Hepatocyte (in vitro differentiated cells): ENCODE results near the gene MRPL22. TPM values are rescaled to one million over a fixed set of nuclear protein-coding genes. Genes with fewer than 3 reads are reported as not detected.

Experiments
- DNase-seq: peaks from one replicate; pipeline ENCODE4 v3.0.0-alpha.2; 2016; ENCODE audit warnings: low spot score
- H2AFZ ChIP-seq: fragments of 200-600 bp; sonication (generic); 2 replicates; pipeline ENCODE4 v1.6.0; 2016; ENCODE audit warnings: antibody characterized with exemption, mild to moderate bottlenecking
- H3K27ac ChIP-seq: fragments of 200-600 bp; sonication (generic); 2 replicates; pipeline ENCODE4 v1.5.1; 2016; ENCODE audit warnings: mild to moderate bottlenecking
- H3K27me3 ChIP-seq: fragments of 200-600 bp; sonication (generic); 2 replicates; pipeline ENCODE4 v1.6.1; 2016
- H3K36me3 ChIP-seq: fragments of 200-600 bp; sonication (generic); replicated peaks from 2 replicates; pipeline ENCODE4 v1.5.1; 2016; ENCODE audit warnings: low read depth; ENCODE audit not compliant: insufficient read depth
- H3K4me1 ChIP-seq: fragments of 200-600 bp; sonication (generic); 2 replicates; pipeline ENCODE4 v1.5.1; 2016; ENCODE audit warnings: mild to moderate bottlenecking, moderate library complexity; ENCODE audit not compliant: insufficient read depth
- H3K4me2 ChIP-seq: fragments of 200-600 bp; sonication (generic); 2 replicates; pipeline ENCODE4 v1.6.0; 2016
- H3K4me3 ChIP-seq: fragments of 200-600 bp; sonication (generic); 2 replicates; pipeline ENCODE4 v1.5.1; 2016; ENCODE audit warnings: mild to moderate bottlenecking
- H3K79me2 ChIP-seq: fragments of 200-600 bp; sonication (generic); 2 replicates; pipeline ENCODE4 v1.6.0; 2017; ENCODE audit warnings: mild to moderate bottlenecking
- H3K9me2 ChIP-seq: fragments of 200-600 bp; sonication (generic); replicated peaks from 2 replicates; pipeline ENCODE4 v1.6.0; 2017; ENCODE audit warnings: mild to moderate bottlenecking; ENCODE audit not compliant: insufficient read depth
- H3K9me3 ChIP-seq: fragments of 200-600 bp; sonication (generic); 2 replicates; pipeline ENCODE4 v1.5.1; 2016; ENCODE audit warnings: low read depth, mild to moderate bottlenecking
- H4K20me1 ChIP-seq: fragments of 200-600 bp; sonication (generic); 2 replicates; pipeline ENCODE4 v1.6.0; 2016; ENCODE audit warnings: mild to moderate bottlenecking; ENCODE audit not compliant: insufficient read depth, poor library complexity, severe bottlenecking
- CTCF ChIP-seq: fragments of 200-600 bp; sonication (generic); IDR thresholded peaks from 2 replicates; pipeline ENCODE4 v1.5.1; 2016; ENCODE audit warnings: antibody characterized with exemption, mild to moderate bottlenecking; ENCODE audit not compliant: poor library complexity
- EZH2 ChIP-seq: fragments of 200-600 bp; sonication (generic); IDR thresholded peaks from 2 replicates; pipeline ENCODE4 v1.6.1; 2016; ENCODE audit warnings: antibody characterized with exemption, mild to moderate bottlenecking, borderline replicate concordance
- EZH2phosphoT487 ChIP-seq: fragments of 200-600 bp; sonication (generic); IDR thresholded peaks from one replicate; pipeline ENCODE4 v1.6.1; 2018; ENCODE audit warnings: antibody characterized with exemption, mild to moderate bottlenecking, low read depth, moderate library complexity; ENCODE audit not compliant: unreplicated experiment, severe bottlenecking
- WGBS: methylation state at CpG from one replicate; pipeline ENCODE4 v1.1.6; 2016; ENCODE audit warnings: low lambda C conversion rate; ENCODE audit errors: missing lambda C conversion rate; 5-methylcytosine and 5-hydroxymethylcytosine counted together
- polyA plus RNA-seq: library from polyadenylated mRNA; unstranded; fragments of >200 nt; fragmentation: Nextera tagmentation; extraction: Ambion mirVana; gene quantifications from 2 replicates; pipeline ENCODE4 v1.2.1, GENCODE V29; 2016
- total RNA-seq: library from RNA; depleted of rRNA; stranded (reverse); fragments of >200 nt; gene quantifications from 2 replicates; pipeline ENCODE4 v1.2.3, GENCODE V29; 2014

The MRPL22 gene
- total and polyA plus RNA-seq, 2 experiments from 2014 or later: 34.4 to 111 TPM

GRCh38 chr5:154967421-154968024, 26.6 kb downstream of the MRPL22 start:
- WGBS: 76% methylated on average over 5 of the region's 5 CpGs
- no peaks in the 10 kb centered on the region for H3K36me3 ChIP-seq
- no peak overlapping the region for H3K4me3 ChIP-seq
- H3K27me3 ChIP-seq: no peaks in the 10 kb centered on the region
- no peak overlapping the region for H3K27ac ChIP-seq
- H3K4me1 ChIP-seq: no peaks in the 10 kb centered on the region
- no peaks in the 10 kb centered on the region for H4K20me1 ChIP-seq
- TF ChIP-seq EZH2phosphoT487: no peak
- peak; percentile 56 for TF ChIP-seq CTCF
- no peak overlapping the region for H3K4me2 ChIP-seq
- H3K9me2 ChIP-seq: no peaks in the 10 kb centered on the region
- no peaks in the 10 kb centered on the region for H3K9me3 ChIP-seq
- no peak overlapping the region for H2AFZ ChIP-seq
- H3K79me2 ChIP-seq: no peaks in the 10 kb centered on the region
- peak; percentile 10 for DNase-seq

GRCh38 chr5:154968953-154969352, 28.1 kb downstream of the MRPL22 start:
- Histone ChIP-seq H3K27ac (no peak overlapping the region), H3K4me1 (no peaks in the 10 kb centered on the region), H3K9me3 (no peaks in the 10 kb centered on the region), H2AFZ (no peak overlapping the region), H3K36me3 (no peaks in the 10 kb centered on the region), H4K20me1 (no peaks in the 10 kb centered on the region), H3K27me3 (no peaks in the 10 kb centered on the region), H3K4me2 (no peak overlapping the region), H3K79me2 (no peaks in the 10 kb centered on the region), H3K4me3 (no peak overlapping the region), H3K9me2 (no peaks in the 10 kb centered on the region)
- TF ChIP-seq EZH2phosphoT487 (no peak), EZH2 (no peak), CTCF (no peak)
- WGBS: 92% methylated on average over 5 of the region's 5 CpGs
- DNase-seq: no peak

- H3K27ac ChIP-seq: no peak overlapping the region
- H3K36me3 ChIP-seq: no peaks in the 10 kb centered on the region
- no peak overlapping the region for H3K4me2 ChIP-seq
- no peaks in the 10 kb centered on the region for H3K27me3 ChIP-seq
- peak; percentile 45 for DNase-seq
- H3K79me2 ChIP-seq: no peaks in the 10 kb centered on the region
- no peaks in the 10 kb centered on the region for H3K9me2 ChIP-seq
- no peak overlapping the region for H2AFZ ChIP-seq
- TF ChIP-seq EZH2phosphoT487: no peak
- TF ChIP-seq CTCF: no peak
- no peak for TF ChIP-seq EZH2
- no peaks in the 10 kb centered on the region for H3K9me3 ChIP-seq
- H4K20me1 ChIP-seq: no peaks in the 10 kb centered on the region
- H3K4me3 ChIP-seq: no peak overlapping the region
- no peaks in the 10 kb centered on the region for H3K4me1 ChIP-seq
Observed at GRCh38 chr5:154970759-154971158, 29.9 kb downstream of the MRPL22 start.

- Histone ChIP-seq H3K9me2 (no peaks in the 10 kb centered on the region), H3K4me3 (no peak overlapping the region), H3K27me3 (no peaks in the 10 kb centered on the region), H3K27ac (no peak overlapping the region), H3K9me3 (no peaks in the 10 kb centered on the region), H2AFZ (no peak overlapping the region), H4K20me1 (no peaks in the 10 kb centered on the region), H3K36me3 (no peaks in the 10 kb centered on the region), H3K79me2 (no peaks in the 10 kb centered on the region), H3K4me1 (no peaks in the 10 kb centered on the region), H3K4me2 (no peak overlapping the region)
- TF ChIP-seq CTCF (no peak), EZH2 (no peak), EZH2phosphoT487 (no peak)
- no peak for DNase-seq
- 91% methylated on average over 2 of the region's 2 CpGs for WGBS
Observed at GRCh38 chr5:154971501-154971900, 30.6 kb downstream of the MRPL22 start.
